ENCODE data around the gene HSD17B1.

DNA sequence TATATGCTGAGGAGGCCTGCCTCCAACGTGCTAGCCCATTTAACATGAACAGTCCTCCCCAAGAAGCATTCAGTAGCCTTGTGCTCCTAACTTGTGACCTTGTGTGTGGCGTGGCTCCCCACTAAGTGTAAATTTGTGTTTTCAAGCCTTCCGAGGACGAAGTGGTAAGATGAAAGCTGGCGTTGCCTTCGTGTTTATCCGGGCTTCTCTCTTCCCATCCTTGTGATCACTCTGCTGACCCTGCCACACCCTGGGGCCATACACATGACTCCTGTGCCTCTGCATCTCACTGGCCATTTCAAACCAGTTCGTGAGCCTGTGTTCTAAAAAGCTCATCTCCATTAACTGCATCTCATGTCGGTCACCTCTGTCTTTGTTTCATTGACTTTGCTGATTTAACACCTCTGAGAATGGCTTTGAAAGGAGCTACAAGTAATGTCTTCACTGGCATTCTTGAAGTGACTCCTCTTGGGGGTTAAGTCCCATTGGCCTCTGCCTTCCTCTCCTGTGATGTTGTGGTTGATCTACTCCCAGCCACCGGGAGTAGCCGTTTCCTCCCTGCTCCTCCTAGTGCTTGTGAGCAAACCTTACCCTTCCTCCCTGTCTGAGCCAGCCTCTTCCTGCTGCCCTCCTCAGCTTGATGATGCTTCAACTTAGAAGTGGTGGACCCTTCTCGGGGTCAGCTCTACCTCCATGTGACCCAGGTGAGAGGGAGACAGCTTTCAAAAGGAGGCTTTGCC, 44.1 kb upstream of the HSD17B1 start:
- TF ChIP-seq, protein P1, sequence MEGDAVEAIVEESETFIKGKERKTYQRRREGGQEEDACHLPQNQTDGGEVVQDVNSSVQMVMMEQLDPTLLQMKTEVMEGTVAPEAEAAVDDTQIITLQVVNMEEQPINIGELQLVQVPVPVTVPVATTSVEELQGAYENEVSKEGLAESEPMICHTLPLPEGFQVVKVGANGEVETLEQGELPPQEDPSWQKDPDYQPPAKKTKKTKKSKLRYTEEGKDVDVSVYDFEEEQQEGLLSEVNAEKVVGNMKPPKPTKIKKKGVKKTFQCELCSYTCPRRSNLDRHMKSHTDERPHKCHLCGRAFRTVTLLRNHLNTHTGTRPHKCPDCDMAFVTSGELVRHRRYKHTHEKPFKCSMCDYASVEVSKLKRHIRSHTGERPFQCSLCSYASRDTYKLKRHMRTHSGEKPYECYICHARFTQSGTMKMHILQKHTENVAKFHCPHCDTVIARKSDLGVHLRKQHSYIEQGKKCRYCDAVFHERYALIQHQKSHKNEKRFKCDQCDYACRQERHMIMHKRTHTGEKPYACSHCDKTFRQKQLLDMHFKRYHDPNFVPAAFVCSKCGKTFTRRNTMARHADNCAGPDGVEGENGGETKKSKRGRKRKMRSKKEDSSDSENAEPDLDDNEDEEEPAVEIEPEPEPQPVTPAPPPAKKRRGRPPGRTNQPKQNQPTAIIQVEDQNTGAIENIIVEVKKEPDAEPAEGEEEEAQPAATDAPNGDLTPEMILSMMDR (IDR thresholded peaks at IDR 0.05), result no peak
- TF ChIP-seq POLR2A (IDR thresholded peaks at IDR 0.05), result no peak
